ENCODE data around the gene PLAC9.
"Not testable (repeated sequence)": the region's sequence is repeated elsewhere in the genome, so short reads cannot be mapped to it uniquely, and the experiment has no call there.

The PLAC9 gene

GRCh38 chr10:80132299-80133139 is at the start of gene PLAC9:
PLAC9 (plus strand) TSS chr10:80132730; CDS start chr10:80132763, 33 bp downstream.
- no peak for DNase-seq (ENCODE audit: low read depth, low spot score)

DNA sequence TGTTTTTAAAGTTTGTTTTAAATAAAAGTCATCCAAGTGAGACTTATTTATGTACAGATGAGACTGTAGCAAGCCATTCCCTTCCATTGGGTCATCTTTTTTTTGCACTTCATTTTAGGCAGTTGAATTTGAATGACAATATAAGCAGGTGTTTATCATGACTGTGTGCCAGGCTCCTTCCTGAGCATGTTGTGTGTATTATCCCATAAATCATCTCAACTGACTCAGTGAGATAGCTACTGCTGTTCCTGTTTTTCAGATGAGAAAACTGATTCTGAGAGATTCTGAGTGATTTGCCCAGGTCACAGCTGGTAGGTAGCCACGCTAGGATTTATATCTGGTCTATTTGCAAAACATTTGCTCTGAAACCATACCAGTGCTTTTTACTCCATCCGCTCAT is 42.4 kb upstream of the PLAC9 start:
- DNase-seq (ENCODE audit: low read depth, low spot score), result no peak

- DNase-seq (ENCODE audit: low read depth, low spot score), result no peak
Observed at GRCh38 chr10:80094231-80094630, 38.3 kb upstream of the PLAC9 start.

GRCh38 chr10:80098272-80098671 is 34.3 kb upstream of the PLAC9 start:
- DNase-seq (ENCODE audit: low read depth, low spot score), result not testable (repeated sequence)

- not testable (repeated sequence) for DNase-seq (ENCODE audit: low read depth, low spot score)
Observed at GRCh38 chr10:80099295-80099694, 33.2 kb upstream of the PLAC9 start.

- no peak for DNase-seq (ENCODE audit: low read depth, low spot score)
Observed at GRCh38 chr10:80100116-80100515, 32.4 kb upstream of the PLAC9 start.

DNA sequence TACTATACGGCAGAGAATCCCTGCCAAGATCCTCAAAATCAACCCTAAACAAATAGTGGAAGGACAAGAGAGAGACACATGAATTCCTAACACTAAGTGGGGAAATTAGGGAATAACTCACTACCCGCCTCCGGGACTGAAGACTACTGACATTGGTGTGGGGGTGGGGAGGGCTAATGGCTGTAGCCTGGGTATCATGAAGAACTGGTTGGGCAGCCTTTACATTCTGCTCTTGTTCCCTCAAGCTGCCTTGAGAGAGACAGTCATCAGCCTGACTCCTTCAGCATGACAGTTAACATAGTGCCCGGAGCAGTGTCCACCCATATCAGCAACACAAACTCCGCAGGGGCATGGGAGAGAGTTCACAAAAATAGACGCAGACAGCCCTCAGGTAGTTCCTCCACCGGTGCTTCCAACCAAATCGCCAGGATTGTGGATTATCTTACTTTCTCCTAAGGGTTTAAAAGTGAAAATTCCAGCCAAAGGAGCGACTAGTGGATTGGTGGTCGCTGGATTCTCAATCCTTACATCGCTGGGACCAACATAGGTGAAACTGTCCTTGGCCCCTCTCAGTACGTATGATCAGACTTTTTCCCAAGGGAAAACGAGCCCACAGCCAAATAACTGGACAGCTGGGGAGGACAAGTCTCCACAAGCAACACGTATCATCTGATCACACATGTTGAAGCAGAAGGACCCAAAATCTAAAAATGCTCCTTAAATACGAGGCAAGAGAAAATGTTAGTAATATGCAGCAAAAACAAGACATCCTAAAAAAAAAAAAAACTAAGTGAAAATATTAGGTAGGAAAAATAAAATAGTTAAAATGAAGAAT is 31.5 kb upstream of the PLAC9 start:
- DNase-seq (ENCODE audit: low read depth, low spot score), result no peak

- no peak for DNase-seq (ENCODE audit: low read depth, low spot score)
Observed at GRCh38 chr10:80104066-80104926, 28.2 kb upstream of the PLAC9 start.

GRCh38 chr10:80108576-80109239 is 23.8 kb upstream of the PLAC9 start:
- DNase-seq (ENCODE audit: low read depth, low spot score), result no peak

DNA sequence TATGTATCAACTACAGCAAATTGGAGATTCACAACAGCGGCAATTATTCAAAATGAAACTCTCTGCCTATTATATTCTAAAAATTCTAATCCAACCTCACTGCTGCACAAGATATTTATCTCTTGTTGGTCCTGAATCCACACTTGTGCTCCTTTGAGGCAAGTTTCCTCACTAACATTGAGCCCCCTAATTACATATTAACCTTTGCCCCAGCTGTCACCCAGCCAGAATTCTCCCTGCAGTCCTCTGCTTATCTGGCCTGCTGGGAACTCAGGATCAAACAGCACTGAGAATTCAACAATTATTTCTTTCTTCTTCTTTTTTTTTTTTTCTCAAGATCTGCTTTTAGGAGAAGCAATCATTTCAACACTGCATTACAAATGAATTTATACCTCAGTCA is 21.5 kb upstream of the PLAC9 start:
- no peak for DNase-seq (ENCODE audit: low read depth, low spot score)

- DNase-seq (ENCODE audit: low read depth, low spot score), result no peak
Observed at GRCh38 chr10:80118669-80119068, 13.9 kb upstream of the PLAC9 start.

DNA sequence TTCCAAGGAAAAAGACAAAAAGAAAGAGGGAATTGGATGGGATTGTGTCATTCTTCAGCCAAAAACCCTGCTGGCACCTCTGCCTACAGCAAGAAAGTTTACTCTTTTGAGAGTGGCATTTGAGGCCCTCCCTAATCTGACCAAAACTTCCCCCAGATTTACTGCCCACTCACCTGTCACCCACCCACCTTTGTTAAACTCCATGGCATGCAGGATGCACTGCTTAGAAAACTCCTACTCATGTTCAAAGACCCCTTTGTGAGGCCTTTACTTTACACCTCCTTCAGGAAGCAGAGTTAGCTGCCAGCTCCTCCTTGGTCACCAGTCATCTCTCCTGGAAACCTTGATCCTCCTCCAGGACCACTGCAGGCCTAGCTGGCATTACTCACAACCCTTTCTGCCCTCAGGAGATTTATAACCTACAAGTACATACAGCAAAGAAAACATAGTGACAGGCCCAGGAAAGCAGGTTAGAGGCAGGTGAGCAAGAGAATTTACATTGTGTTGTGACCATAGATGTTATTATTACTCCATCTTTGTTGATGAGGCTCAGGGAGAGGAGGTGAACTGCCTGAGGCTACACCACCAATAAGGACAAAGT is 10.3 kb upstream of the PLAC9 start:
- DNase-seq (ENCODE audit: low read depth, low spot score), result no peak

- no peak for DNase-seq (ENCODE audit: low read depth, low spot score)
Observed at GRCh38 chr10:80122746-80123145, 9.8 kb upstream of the PLAC9 start.

GRCh38 chr10:80126876-80127275 is 5.7 kb upstream of the PLAC9 start:
- no peak for DNase-seq (ENCODE audit: low read depth, low spot score)

GRCh38 chr10:80131499-80131901 is 1.0 kb upstream of the PLAC9 start:
- DNase-seq (ENCODE audit: low read depth, low spot score), result no peak

GRCh38 chr10:80133206-80133605 is 676 bp downstream of the PLAC9 start:
- no peak for DNase-seq (ENCODE audit: low read depth, low spot score)

DNA sequence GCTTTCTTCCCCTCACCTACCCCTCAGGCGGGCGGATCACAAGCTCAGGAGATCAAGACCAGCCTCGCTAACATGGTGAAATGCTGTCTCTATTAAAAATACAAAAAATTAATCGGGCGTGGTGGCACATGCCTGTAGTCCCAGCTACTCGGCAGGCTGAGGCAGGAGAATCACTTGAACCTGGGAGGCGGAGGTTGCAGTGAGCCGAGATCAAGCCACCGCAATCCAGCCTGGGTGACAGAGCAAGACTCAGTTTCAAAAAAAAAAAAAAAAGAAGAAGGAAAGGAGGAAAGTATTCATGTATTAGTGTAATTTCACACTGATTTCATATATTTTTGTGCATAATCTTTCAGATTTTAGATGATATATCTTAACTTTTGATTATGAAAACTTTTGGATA is 1.2 kb downstream of the PLAC9 start:
- not testable (repeated sequence) for DNase-seq (ENCODE audit: low read depth, low spot score)

GRCh38 chr10:80136134-80136571 is 3.6 kb downstream of the PLAC9 start:
- DNase-seq (ENCODE audit: low read depth, low spot score), result no peak

DNA sequence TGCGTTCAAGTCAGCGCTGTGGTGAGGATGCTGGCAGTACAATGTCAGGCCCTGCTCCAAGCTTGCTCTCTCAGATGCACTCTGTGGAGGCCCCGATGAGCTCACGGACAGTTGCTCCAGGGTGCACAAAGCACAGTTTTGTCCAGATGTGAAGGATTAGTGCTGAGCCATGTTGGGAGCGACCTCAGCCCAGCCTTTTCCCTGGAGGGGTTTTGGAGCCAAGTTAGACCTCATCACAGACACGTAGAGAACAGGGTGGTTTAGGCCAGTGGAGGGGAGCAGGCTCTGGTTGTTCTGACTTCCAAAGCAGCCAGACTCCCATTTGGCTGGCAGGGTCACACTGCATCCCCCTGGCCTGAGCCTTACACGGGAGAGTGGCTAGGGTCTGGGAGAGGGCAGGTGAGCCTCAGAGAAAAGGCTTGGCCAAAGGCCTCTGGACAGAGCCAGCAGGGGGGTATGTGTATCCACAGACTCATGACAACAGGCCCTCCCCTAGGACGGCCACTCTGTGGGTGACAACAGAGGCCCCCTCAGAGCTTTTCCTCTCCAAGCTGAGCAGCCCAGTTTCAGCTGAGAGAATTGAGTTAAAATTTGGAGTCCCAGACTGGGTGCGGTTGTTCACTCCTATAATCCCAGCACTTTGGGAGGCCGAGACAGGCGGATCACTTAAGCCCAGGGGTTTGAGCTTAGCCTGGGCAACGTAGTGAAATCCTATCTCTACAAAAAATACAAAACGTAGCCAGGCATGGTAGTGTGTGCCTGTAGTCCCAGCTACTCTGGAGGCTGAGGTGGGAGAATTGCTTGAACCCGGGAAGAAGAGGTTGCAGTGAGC is 4.7 kb downstream of the PLAC9 start:
- no peak for DNase-seq (ENCODE audit: low read depth, low spot score)

DNA sequence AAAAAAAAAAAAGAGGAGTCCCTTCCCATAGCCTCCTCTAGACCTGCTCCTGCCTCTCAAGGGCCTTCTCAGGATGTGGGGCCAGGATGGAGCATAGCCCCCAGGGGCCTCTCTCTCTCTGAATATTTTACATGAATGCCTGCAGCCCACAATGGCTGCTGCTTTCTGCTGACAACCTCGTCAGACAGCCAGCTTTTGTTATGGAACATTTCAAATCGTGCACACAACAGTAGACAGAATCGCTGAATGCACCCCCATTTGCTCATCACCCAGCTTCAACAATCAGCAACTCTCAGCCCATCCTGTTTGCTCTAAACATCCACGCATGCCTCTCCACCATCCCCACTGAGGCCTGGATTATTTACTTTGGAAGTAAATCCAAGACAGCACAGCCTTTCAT is 5.4 kb downstream of the PLAC9 start:
- DNase-seq (ENCODE audit: low read depth, low spot score), result no peak
